Erythroblast (primary cell): ENCODE data around the gene MYO16.

Experiments used
- GATA1 ChIP-seq: IDR thresholded peaks from 2 replicates; pipeline ENCODE4 v1.6.1; 2011; ENCODE audit warnings: low read depth, mild to moderate bottlenecking, control low read depth, low read length, moderate library complexity
- POLR2A ChIP-seq: IDR thresholded peaks from 2 replicates; pipeline ENCODE4 v1.6.1; 2011; ENCODE audit warnings: mild to moderate bottlenecking, low read length

GRCh38 chr13:109074436-109074835 is 445.0 kb downstream of the MYO16 start:
- TF ChIP-seq POLR2A: no peak
- no peak for TF ChIP-seq GATA1
